ENCODE measurements around the gene OLAH.

- TF ChIP-seq CTCF (conservative IDR thresholded peaks at IDR 0.05) (no peak), EZH2 (IDR thresholded peaks at IDR 0.05; ENCODE audit: low read depth) (no peak)
These were observed 1.6 kb downstream of the OLAH start for GRCh38 chr10:15045380-15045779.

Data from PC-9 (cell line).